Effector CD8-positive, alpha-beta T cell (primary cell): ENCODE results near the gene NPC1L1.

Experiments
- DNase-seq: peaks from one replicate; lab custom pipeline; 2025; lab: John Stamatoyannopoulos, UW

NPC1L1 gene

GRCh38 chr7:44505595-44505994, 35.5 kb downstream of the NPC1L1 start:
- DNase-seq: no peak

GRCh38 chr7:44498230-44498954, 42.7 kb downstream of the NPC1L1 start:
- DNase-seq: no peak

GRCh38 chr7:44497155-44498027, 43.7 kb downstream of the NPC1L1 start:
- no peak for DNase-seq

GRCh38 chr7:44496385-44496784, 44.7 kb downstream of the NPC1L1 start:
- no peak for DNase-seq

GRCh38 chr7:44494960-44495359, 46.2 kb downstream of the NPC1L1 start:
- DNase-seq: no peak

GRCh38 chr7:44491229-44491628, 49.9 kb downstream of the NPC1L1 start:
- DNase-seq: no peak

GRCh38 chr7:44490351-44491200, 50.6 kb downstream of the NPC1L1 start, which contains the start of gene NUDCD3:
NUDCD3 (minus strand) TSS chr7:44490658; CDS start chr7:44490600, 58 bp downstream.
- DNase-seq: peak; percentile 67

- peak; percentile 33 for DNase-seq
These were observed 51.2 kb downstream of the NPC1L1 start for GRCh38 chr7:44489955-44490350.

GRCh38 chr7:44488955-44489354, 52.2 kb downstream of the NPC1L1 start:
- DNase-seq: no peak

- no peak for DNase-seq
These were observed 54.4 kb downstream of the NPC1L1 start for GRCh38 chr7:44486693-44487092.

GRCh38 chr7:44486001-44486400, 55.1 kb downstream of the NPC1L1 start:
- no peak for DNase-seq

GRCh38 chr7:44484482-44485313, 56.4 kb downstream of the NPC1L1 start:
- DNase-seq: no peak

- no peak for DNase-seq
These were observed 58.3 kb downstream of the NPC1L1 start for GRCh38 chr7:44482502-44483485.

- no peak for DNase-seq
These were observed 63.2 kb downstream of the NPC1L1 start for GRCh38 chr7:44477938-44478337.

GRCh38 chr7:44477063-44477830, 63.9 kb downstream of the NPC1L1 start:
- DNase-seq: peak; percentile 29

GRCh38 chr7:44476313-44476712, 64.8 kb downstream of the NPC1L1 start:
- no peak for DNase-seq

GRCh38 chr7:44473295-44473694, 67.8 kb downstream of the NPC1L1 start:
- no peak for DNase-seq

GRCh38 chr7:44472843-44473242, 68.3 kb downstream of the NPC1L1 start:
- DNase-seq: no peak

GRCh38 chr7:44471850-44472249, 69.3 kb downstream of the NPC1L1 start:
- no peak for DNase-seq
